ENCODE results near the gene ASXL3.
A peak's percentile ranks its signal among the peaks of the same experiment; 100 is the strongest.

The ASXL3 gene

DNA sequence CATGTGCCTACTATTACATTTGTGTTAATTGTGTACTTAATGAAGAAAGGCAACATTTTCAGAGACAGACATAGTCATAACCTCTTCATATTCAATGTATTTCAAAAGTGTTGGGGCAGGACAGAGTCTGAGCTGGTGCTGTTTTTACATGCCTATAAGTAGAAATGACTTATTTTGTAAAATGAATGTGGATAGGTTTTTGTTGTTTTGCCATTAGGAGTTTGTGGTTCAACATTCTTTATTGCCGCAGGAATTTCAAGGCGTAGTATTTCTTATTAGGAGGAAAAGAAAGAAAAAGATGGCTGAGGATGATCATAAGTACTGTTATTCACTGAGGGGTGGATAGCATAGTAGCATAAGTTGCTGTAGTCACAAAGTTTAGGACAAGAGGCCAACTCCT is 21.2 kb upstream of the ASXL3 start:
- DNase-seq (ENCODE audit: low read depth), result peak; percentile 62
- TF ChIP-seq, protein P1, sequence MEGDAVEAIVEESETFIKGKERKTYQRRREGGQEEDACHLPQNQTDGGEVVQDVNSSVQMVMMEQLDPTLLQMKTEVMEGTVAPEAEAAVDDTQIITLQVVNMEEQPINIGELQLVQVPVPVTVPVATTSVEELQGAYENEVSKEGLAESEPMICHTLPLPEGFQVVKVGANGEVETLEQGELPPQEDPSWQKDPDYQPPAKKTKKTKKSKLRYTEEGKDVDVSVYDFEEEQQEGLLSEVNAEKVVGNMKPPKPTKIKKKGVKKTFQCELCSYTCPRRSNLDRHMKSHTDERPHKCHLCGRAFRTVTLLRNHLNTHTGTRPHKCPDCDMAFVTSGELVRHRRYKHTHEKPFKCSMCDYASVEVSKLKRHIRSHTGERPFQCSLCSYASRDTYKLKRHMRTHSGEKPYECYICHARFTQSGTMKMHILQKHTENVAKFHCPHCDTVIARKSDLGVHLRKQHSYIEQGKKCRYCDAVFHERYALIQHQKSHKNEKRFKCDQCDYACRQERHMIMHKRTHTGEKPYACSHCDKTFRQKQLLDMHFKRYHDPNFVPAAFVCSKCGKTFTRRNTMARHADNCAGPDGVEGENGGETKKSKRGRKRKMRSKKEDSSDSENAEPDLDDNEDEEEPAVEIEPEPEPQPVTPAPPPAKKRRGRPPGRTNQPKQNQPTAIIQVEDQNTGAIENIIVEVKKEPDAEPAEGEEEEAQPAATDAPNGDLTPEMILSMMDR (IDR thresholded peaks at IDR 0.05; ENCODE audit: insufficient read depth, low read depth, low read length, missing control alignments), result no peak
- no peak overlapping the region for H3K4me3 ChIP-seq (ENCODE audit: low read length)

DNA sequence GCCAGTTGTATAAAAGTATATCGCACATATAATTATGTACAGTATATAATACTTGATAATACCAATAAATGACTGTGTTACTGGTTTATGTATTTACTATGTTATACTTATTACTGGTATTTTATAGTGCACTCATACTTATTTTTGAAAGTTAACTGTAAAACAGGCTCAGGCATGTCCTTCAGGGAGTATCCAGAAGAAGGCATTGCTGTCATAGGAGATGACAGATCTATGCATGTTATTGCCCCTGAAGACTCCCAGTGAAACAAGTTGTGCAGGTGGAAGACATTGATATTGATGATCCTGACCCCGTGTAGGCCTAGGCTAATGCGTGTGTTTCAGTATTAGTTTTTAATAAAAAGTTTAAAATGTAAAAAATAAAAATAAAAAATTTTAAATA is 20.3 kb upstream of the ASXL3 start:
- peak; percentile 86 for DNase-seq (ENCODE audit: low read depth)
- TF ChIP-seq, protein P1 (IDR thresholded peaks at IDR 0.05; ENCODE audit: insufficient read depth, low read depth, low read length, missing control alignments), result no peak
- H3K4me3 ChIP-seq (ENCODE audit: low read length), result no peak overlapping the region

DNA sequence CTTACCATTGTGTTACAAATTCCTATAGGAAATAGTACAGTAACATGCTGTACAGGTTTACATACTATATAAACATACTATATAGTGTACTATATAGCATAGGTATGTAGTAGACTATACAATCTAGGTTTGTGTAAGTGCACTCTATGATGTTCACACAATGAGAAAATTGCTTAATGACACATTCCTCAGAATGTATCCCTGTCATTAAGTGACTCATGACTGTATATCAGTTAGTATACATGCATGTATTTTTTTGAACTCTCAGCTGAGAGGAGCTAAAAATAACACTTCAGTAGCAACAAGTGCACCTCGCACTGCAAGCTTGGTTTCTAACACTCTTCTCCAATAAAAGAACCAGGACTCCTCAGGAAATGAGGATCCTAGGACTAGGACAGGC is 19.5 kb upstream of the ASXL3 start:
- TF ChIP-seq, protein P1 (IDR thresholded peaks at IDR 0.05; ENCODE audit: insufficient read depth, low read depth, low read length, missing control alignments), result no peak
- peak; percentile 59 for DNase-seq (ENCODE audit: low read depth)
- no peak overlapping the region for H3K4me3 ChIP-seq (ENCODE audit: low read length)

DNA sequence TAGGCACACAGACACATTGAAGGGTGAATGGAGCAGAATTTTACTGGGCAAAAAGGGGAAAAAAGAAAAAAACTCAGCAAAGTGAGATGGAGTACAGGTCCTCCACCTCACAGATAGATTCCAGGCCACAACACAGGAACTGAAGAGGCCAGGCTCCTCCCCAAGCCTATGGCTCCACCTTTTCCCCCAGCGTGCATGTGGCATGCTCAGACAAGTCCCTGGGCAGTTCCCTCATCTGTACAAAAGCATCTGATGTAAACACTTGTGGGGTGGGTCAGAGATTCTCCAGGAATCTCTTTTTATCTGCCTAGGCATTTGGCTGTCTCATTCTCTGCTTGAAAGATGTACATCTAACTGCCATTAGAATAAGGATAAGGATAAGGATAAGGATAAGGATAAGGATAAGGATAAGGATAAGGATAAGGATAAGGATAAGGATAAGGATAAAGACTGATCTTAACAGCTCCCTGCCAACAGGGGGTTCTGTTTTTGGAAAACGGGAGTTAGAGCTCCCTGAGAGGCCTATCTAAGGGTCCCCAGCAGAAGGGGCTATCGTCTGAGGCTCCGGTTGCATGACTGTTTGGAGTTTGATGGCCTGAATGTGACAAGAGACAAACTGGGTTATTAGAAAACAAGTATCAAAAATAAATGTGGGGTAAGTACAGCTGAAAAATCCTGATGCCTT is 17.2 kb upstream of the ASXL3 start:
- H3K4me3 ChIP-seq (ENCODE audit: low read length), result no peak overlapping the region
- TF ChIP-seq, protein P1 (IDR thresholded peaks at IDR 0.05; ENCODE audit: insufficient read depth, low read depth, low read length, missing control alignments), result no peak
- peak; percentile 90 for DNase-seq (ENCODE audit: low read depth)

DNA sequence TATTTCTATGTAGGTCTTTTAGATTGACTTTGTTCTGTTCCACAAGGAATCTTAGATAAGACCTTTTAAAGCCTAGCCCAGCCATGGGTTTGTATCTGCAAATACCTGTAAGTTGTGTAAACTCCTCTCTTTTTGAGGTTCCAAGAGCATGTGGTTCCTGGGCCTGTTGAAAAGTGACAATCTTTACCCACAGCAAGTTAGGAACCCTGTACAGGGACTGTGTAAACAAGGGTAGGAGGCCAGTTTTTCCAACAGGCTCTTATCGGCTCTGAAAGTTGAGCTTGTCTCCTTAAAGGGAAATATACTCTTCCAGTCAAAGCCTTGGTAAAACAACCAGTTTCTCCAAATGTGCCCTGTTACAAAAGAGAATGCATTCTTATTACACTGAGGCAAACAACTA is 15.3 kb upstream of the ASXL3 start:
- DNase-seq (ENCODE audit: low read depth), result no peak
- TF ChIP-seq, protein P1 (IDR thresholded peaks at IDR 0.05; ENCODE audit: insufficient read depth, low read depth, low read length, missing control alignments), result no peak

DNA sequence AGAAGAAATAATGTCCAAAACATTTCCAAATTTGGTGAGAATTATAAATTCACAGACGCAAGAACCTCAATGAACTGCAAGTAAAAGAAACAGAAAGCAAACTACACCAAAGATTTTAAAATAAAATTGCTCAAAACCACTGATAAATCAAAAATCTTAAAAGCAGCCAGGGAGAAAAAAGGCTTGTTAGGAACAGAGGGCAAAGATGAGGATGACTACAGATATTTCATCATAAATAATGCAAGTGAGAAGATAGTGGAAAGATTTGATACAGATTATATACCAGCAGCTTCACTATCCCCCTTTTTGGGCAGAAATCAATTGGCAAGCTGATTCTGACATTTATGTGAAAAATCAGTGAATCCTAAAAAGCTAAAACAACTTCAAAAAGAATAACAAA is 10.3 kb upstream of the ASXL3 start:
- H3K4me3 ChIP-seq (ENCODE audit: low read length), result no peak overlapping the region
- TF ChIP-seq, protein P1 (IDR thresholded peaks at IDR 0.05; ENCODE audit: insufficient read depth, low read depth, low read length, missing control alignments), result no peak
- no peak for DNase-seq (ENCODE audit: low read depth)

More for the DNA sequence above, 15.3 kb upstream of the ASXL3 start:
- H3K4me3 ChIP-seq (ENCODE audit: low read length), result no peak overlapping the region

Measured in epithelial cell of esophagus (primary cell).